MG63 (cell line): Measurements from ENCODE around the gene GNL3. TPM values are rescaled to one million over a fixed set of nuclear protein-coding genes. Genes with fewer than 3 reads are reported as not detected.

ENCODE experiments used
- DNase-seq: peaks from one replicate; pipeline ENCODE4 v3.0.0-alpha.2; 2020
- H3K27me3 ChIP-seq: fragments of 250-450 bp; sonication (Bioruptor Pico); 2 replicates; pipeline ENCODE4 v1.5.1; 2020; ENCODE audit warnings: mild to moderate bottlenecking, moderate library complexity
- H3K36me3 ChIP-seq: fragments of 250-450 bp; sonication (Bioruptor Pico); 2 replicates; pipeline ENCODE4 v1.5.1; 2020; ENCODE audit warnings: mild to moderate bottlenecking, moderate library complexity
- H3K4me3 ChIP-seq: fragments of 250-450 bp; sonication (Bioruptor Pico); 2 replicates; pipeline ENCODE4 v1.5.1; 2020; ENCODE audit warnings: mild to moderate bottlenecking, moderate library complexity
- H3K9me3 ChIP-seq: fragments of 250-450 bp; sonication (Bioruptor Pico); 2 replicates; pipeline ENCODE4 v1.5.1; 2020; ENCODE audit warnings: mild to moderate bottlenecking, moderate library complexity
- total RNA-seq: library from RNA; depleted of rRNA; stranded (reverse); fragments of >200 nt; shearing (Covaris generic); gene quantifications from 2 replicates; pipeline ENCODE4 v1.2.3, GENCODE V29; 2014; ENCODE audit warnings: low replicate concordance

The GNL3 gene
- total RNA-seq, 1 experiment from 2014 or later: 127 TPM

- Histone ChIP-seq H3K9me3 (no peaks in the 10 kb centered on the region), H3K36me3 (peaks cover 32% of the 10 kb centered on the region), H3K4me3 (no peak overlapping the region), H3K27me3 (no peaks in the 10 kb centered on the region)
- no peak for DNase-seq
Observed at GRCh38 chr3:52681596-52681995, 4.2 kb upstream of the GNL3 start.

DNA sequence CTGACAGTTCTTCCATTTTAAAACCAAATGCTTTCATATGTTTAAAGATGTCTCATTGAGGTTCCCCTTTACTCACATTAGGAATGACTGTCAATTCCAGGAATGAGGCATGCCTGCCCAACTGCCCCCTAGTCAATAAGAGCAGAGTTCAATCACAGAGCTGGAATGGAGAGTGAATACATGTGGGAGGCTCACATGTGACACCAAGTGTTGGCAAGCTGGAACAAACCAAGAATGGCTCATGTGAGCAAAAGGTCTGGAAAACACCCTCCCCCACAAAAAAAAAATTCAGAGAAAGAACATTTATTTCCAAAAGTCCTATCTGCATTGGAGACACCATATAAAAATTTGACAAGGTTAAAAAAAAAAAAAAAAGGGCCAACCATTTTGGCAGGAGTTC is 3.8 kb upstream of the GNL3 start:
- H3K9me3 ChIP-seq: no peaks in the 10 kb centered on the region
- DNase-seq: peak; percentile 38
- no peaks in the 10 kb centered on the region for H3K27me3 ChIP-seq
- H3K36me3 ChIP-seq: peaks cover 32% of the 10 kb centered on the region
- no peak overlapping the region for H3K4me3 ChIP-seq

DNA sequence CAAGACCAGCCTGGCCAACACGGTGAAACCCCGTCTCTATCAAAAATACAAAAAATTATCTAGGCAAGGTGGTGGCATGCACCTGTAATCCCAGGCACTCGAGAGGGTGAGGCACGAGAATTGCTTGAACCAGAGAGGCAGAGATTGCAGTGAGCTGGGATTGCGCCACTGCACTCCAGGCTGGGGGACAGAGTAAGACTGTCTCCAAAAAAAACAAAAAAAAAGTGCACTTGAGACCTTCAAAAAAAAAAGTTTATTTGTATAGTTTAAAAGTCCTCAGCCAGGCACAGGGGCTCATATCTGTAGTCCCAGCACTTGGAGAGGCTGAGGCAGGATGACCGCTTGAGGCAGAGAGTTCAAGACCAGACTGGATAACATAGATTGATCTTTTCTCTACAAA is 2.2 kb upstream of the GNL3 start:
- Histone ChIP-seq H3K9me3 (no peaks in the 10 kb centered on the region), H3K27me3 (no peaks in the 10 kb centered on the region), H3K4me3 (no peak overlapping the region), H3K36me3 (peaks cover 40% of the 10 kb centered on the region)
- no peak for DNase-seq

- Histone ChIP-seq H3K27me3 (no peaks in the 10 kb centered on the region), H3K9me3 (no peaks in the 10 kb centered on the region), H3K4me3 (peak overlapping the region; percentile 82), H3K36me3 (peaks cover 40% of the 10 kb centered on the region)
- DNase-seq: no peak
Observed at GRCh38 chr3:52684184-52684583, 1.6 kb upstream of the GNL3 start.

GRCh38 chr3:52685285-52685708 is 535 bp upstream of the GNL3 start:
- Histone ChIP-seq H3K4me3 (peak overlapping the region; percentile 82), H3K36me3 (peaks cover 45% of the 10 kb centered on the region), H3K27me3 (no peaks in the 10 kb centered on the region), H3K9me3 (no peaks in the 10 kb centered on the region)
- peak; percentile 73 for DNase-seq

DNA sequence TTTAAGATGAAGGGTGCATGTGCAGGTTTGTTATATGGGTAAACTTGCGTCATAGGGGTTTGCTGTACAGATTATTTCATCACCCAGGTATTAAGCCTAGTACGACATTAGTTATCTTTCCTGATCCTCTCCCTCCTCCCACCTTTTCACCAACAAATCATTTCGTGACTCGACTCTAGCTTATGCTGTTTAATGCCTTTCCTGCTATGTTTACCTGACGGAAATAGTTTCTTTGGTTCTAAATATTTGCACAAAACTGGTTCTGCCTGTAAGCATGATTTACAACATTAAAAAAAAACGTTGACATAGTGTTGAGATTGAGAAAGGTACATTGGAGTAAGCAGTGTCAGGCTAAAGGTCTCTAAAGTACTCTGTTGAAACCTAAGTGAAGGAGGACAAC is 2.4 kb downstream of the GNL3 start:
- H3K36me3 ChIP-seq: peaks cover 69% of the 10 kb centered on the region
- no peaks in the 10 kb centered on the region for H3K9me3 ChIP-seq

GRCh38 chr3:52689151-52689550 is 3.3 kb downstream of the GNL3 start:
- H3K27me3 ChIP-seq: no peaks in the 10 kb centered on the region
- H3K9me3 ChIP-seq: no peaks in the 10 kb centered on the region
- no peak overlapping the region for H3K4me3 ChIP-seq
- peaks cover 77% of the 10 kb centered on the region for H3K36me3 ChIP-seq
- DNase-seq: no peak

More for the DNA sequence above, 2.4 kb downstream of the GNL3 start:
- H3K4me3 ChIP-seq: no peak overlapping the region
- no peaks in the 10 kb centered on the region for H3K27me3 ChIP-seq
- DNase-seq: no peak

- Histone ChIP-seq H3K36me3 (peaks cover 91% of the 10 kb centered on the region), H3K4me3 (no peak overlapping the region), H3K27me3 (no peaks in the 10 kb centered on the region), H3K9me3 (no peaks in the 10 kb centered on the region)
- no peak for DNase-seq
Observed at GRCh38 chr3:52690560-52690959, 4.7 kb downstream of the GNL3 start.

DNA sequence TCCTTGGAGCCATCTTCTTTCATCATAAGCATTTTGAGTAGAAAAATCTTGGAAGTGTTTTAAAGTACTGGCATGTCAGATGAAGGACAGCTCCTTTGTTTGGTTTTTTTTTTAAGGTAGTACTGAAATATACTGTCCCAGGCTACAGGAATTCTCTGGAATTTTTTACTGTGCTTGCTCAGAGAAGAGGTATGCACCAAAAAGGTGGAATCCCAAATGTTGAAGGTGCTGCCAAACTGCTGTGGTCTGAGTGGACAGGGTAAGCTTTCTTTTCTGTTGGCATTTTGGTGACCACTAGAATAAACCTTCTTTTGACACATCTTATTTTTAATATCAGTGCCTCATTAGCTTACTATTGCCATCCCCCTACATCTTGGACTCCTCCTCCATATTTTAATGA is 7.2 kb downstream of the GNL3 start:
- no peak overlapping the region for H3K4me3 ChIP-seq
- no peaks in the 10 kb centered on the region for H3K27me3 ChIP-seq
- H3K36me3 ChIP-seq: peaks cover 90% of the 10 kb centered on the region
- no peak for DNase-seq
- H3K9me3 ChIP-seq: no peaks in the 10 kb centered on the region

DNA sequence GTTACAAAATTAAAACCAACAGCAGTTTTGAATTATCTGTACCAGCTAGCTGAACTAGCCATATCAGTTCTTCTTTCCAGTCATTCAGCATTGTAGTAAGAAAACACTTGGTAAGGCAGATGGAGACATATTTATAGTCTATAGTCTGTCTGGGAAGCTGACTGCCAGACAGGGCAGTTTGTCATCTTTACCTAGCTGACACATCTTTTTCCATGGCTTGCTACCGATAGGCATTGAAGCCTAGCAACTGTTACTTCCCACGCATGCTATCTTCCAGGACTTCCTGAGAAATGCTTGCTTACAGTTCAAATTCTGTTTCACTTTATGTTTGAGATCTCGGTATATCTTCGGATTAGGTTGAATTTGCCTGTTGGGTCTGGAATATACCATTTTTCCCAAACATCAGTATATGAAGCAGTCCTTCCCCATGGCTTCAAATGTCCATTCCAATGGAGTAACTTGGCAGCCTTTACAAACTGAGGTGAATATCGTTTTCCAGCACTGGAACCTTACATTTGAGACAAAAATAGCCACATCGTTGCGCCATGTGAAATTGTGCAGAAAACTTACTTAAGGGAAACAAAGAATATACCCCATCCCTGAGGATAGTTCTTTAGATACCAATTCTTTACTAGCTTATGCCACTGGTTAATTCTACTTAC is 8.8 kb downstream of the GNL3 start:
- DNase-seq: no peak
- no peaks in the 10 kb centered on the region for H3K27me3 ChIP-seq
- H3K9me3 ChIP-seq: no peaks in the 10 kb centered on the region
- peaks cover 74% of the 10 kb centered on the region for H3K36me3 ChIP-seq
- no peak overlapping the region for H3K4me3 ChIP-seq

- H3K36me3 ChIP-seq: peaks cover 61% of the 10 kb centered on the region
- H3K9me3 ChIP-seq: no peaks in the 10 kb centered on the region
- no peak for DNase-seq
- H3K4me3 ChIP-seq: no peak overlapping the region
- H3K27me3 ChIP-seq: no peaks in the 10 kb centered on the region
Observed at GRCh38 chr3:52695798-52696671, 10.2 kb downstream of the GNL3 start.

GRCh38 chr3:52696830-52697631 is 11.2 kb downstream of the GNL3 start:
- H3K27me3 ChIP-seq: no peaks in the 10 kb centered on the region
- H3K4me3 ChIP-seq: no peak overlapping the region
- H3K36me3 ChIP-seq: peaks cover 52% of the 10 kb centered on the region
- no peaks in the 10 kb centered on the region for H3K9me3 ChIP-seq
- no peak for DNase-seq

- Histone ChIP-seq H3K9me3 (no peaks in the 10 kb centered on the region), H3K27me3 (no peaks in the 10 kb centered on the region), H3K36me3 (peaks cover 50% of the 10 kb centered on the region), H3K4me3 (no peak overlapping the region)
- no peak for DNase-seq
Observed at GRCh38 chr3:52697632-52697965, 11.8 kb downstream of the GNL3 start.

- Histone ChIP-seq H3K4me3 (peak overlapping the region; percentile 94), H3K9me3 (no peaks in the 10 kb centered on the region), H3K36me3 (peaks cover 9% of the 10 kb centered on the region), H3K27me3 (no peaks in the 10 kb centered on the region)
- no peak for DNase-seq
Observed at GRCh38 chr3:52703341-52703740, 17.5 kb downstream of the GNL3 start.

GRCh38 chr3:52704611-52705437 is 19.0 kb downstream of the GNL3 start:
- Histone ChIP-seq H3K36me3 (peaks cover 13% of the 10 kb centered on the region), H3K4me3 (peak overlapping the region; percentile 94), H3K27me3 (no peaks in the 10 kb centered on the region), H3K9me3 (no peaks in the 10 kb centered on the region)
- no peak for DNase-seq

- peaks cover 13% of the 10 kb centered on the region for H3K36me3 ChIP-seq
- peak overlapping the region; percentile 94 for H3K4me3 ChIP-seq
- no peaks in the 10 kb centered on the region for H3K27me3 ChIP-seq
- DNase-seq: no peak
- H3K9me3 ChIP-seq: no peaks in the 10 kb centered on the region
Observed at GRCh38 chr3:52705438-52705687, 19.5 kb downstream of the GNL3 start.
